NCI-H1092 (cell line): ENCODE measurements around the gene TTYH2.
"Not testable (repeated sequence)": the region's sequence is repeated elsewhere in the genome, so short reads cannot be mapped to it uniquely, and the experiment has no call there.

ENCODE experiments used
- DNase-seq: peaks from one replicate; lab custom pipeline; 2025; lab: John Stamatoyannopoulos, UW

TTYH2 gene

DNA sequence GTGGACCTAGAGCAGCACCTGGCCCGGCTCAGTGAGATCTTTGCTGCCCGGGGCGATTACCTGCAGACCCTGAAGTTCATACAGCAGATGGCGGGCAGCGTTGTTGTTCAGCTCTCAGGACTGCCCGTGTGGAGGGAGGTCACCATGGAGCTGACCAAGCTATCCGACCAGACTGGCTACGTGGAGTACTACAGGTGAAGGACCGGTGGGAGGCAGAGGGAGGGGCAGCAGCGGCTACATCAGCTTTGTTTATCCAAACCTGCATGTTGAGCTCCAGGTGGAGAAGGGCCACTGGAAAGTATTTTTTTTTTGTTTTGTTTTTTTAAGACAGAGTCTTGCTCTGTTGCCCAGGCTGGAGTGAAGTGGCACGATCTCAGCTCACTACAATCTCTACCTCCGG is 23.9 kb downstream of the TTYH2 start:
- no peak for DNase-seq

- DNase-seq: no peak
Observed at GRCh38 chr17:74239172-74239571, 25.8 kb downstream of the TTYH2 start.

GRCh38 chr17:74240618-74241205 is 27.3 kb downstream of the TTYH2 start:
- no peak for DNase-seq

DNA sequence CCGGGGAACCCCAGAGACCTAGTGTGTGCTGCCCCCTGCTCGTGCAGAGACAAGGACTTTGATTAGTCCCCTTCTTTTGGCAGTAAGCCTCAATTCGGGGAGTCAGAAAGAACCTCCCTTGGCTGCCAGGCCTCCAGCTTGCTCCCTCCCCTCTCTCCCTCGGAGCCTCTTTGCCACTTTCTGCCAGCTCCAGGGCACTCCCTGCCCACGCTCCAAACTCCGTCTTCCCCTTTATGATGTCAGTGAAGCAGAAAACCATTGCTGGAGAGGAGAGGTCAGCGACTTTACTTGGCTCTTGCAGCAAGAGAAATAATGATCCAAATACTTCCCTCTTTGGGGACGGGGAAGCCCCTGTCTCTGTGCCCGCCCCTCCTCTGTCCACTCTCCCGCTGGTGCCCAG is 28.1 kb downstream of the TTYH2 start:
- no peak for DNase-seq

DNA sequence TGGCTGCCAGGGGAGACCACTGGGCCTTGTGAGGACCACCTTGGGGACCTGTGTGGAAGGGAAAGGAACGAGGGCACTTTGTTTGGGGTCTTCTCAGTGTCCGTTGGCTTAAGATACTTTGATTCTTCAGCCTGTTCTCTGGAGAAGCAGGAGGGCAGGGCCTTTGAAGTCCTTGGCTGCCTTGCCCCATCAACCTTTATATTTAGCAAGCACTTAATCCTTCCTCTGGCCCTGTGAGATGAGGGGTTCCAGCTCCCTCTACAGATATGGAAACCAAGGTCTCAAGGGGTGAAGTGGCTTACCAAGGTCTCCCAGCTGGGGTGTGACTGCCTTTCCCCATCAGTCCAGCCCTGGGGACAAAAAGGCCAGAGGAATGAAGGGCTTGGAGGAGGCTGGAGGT is 28.5 kb downstream of the TTYH2 start:
- DNase-seq: no peak

GRCh38 chr17:74243013-74243755 is 29.8 kb downstream of the TTYH2 start:
- no peak for DNase-seq

DNA sequence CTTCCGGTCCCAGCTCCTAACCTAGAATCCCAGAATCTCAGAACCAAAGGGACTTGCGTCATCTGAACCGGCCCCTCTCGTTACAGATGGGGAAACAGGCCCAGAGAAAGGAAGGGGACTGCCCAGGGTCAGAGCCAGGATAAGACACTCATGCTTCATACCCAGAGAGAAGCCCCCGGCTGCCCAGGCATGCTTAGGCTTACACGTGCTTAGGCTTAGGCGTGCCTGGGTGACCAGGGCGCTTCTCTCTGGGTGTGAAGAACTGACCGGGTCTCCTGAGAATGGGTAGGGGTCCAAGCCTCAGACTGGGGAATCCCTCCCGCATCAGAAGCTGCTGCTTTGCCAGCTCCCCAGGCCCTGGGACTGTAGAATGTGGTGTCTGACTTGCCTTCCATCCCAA is 30.8 kb downstream of the TTYH2 start:
- DNase-seq: no peak

- no peak for DNase-seq
Observed at GRCh38 chr17:74244548-74244947, 31.2 kb downstream of the TTYH2 start.

- DNase-seq: no peak
Observed at GRCh38 chr17:74245145-74245831, 31.9 kb downstream of the TTYH2 start.

GRCh38 chr17:74245871-74246270 is 32.5 kb downstream of the TTYH2 start:
- no peak for DNase-seq

DNA sequence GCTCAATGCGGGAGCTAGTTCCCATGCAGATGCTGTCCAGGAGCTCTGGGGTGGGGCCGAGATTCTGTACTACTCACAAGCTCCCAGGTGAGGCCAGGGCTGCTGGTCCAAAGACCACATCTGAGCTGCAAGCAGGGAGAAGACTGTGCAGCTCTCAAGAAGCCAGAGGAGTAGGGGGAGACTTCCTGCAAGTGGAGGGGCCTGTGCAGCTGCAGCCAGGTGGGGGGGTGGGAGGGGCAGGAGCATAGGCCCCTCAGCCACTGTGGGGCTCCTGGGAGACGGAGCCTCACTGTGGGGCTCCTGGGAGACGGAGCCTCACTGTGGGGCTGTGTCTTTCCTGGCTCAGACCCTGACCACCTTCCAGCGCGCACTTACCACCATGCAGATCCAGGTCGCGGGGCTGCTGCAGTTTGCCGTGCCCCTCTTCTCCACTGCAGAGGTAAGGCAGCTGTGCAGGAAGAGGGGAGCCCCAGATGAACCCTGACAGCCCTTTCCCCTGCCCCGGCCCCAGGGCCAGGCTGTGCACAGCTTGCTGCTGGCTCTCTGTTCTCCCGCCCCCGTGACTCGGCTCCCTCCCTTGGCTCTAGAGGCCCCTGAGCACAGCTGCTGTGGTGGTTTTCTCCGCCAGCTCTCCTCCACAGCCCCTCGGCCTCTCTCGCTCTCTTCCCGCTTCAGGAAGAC is 36.4 kb downstream of the TTYH2 start:
- DNase-seq: no peak

GRCh38 chr17:74250324-74250995 is 37.1 kb downstream of the TTYH2 start:
- no peak for DNase-seq

- no peak for DNase-seq
Observed at GRCh38 chr17:74251051-74251450, 37.7 kb downstream of the TTYH2 start.

- no peak for DNase-seq
Observed at GRCh38 chr17:74251569-74251968, 38.2 kb downstream of the TTYH2 start.

DNA sequence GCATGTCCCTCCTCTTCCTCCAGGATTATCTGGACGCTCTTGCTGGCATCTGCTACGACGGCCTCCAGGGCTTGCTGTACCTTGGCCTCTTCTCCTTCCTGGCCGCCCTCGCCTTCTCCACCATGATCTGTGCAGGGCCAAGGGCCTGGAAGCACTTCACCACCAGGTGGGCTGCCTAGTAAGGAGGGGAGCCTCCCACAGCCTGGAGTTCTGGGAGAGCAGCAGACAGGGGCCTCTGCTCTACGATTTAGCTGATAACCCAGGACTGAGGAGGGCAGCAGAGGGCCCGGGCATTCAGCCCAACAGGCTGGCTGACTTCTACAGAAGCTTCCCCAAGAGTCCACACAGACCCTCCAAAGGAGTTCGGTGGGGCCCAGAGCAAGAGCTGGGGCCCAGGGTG is 38.8 kb downstream of the TTYH2 start:
- no peak for DNase-seq

- no peak for DNase-seq
Observed at GRCh38 chr17:74253036-74253435, 39.7 kb downstream of the TTYH2 start.

GRCh38 chr17:74257311-74257710 is 43.9 kb downstream of the TTYH2 start:
- no peak for DNase-seq

DNA sequence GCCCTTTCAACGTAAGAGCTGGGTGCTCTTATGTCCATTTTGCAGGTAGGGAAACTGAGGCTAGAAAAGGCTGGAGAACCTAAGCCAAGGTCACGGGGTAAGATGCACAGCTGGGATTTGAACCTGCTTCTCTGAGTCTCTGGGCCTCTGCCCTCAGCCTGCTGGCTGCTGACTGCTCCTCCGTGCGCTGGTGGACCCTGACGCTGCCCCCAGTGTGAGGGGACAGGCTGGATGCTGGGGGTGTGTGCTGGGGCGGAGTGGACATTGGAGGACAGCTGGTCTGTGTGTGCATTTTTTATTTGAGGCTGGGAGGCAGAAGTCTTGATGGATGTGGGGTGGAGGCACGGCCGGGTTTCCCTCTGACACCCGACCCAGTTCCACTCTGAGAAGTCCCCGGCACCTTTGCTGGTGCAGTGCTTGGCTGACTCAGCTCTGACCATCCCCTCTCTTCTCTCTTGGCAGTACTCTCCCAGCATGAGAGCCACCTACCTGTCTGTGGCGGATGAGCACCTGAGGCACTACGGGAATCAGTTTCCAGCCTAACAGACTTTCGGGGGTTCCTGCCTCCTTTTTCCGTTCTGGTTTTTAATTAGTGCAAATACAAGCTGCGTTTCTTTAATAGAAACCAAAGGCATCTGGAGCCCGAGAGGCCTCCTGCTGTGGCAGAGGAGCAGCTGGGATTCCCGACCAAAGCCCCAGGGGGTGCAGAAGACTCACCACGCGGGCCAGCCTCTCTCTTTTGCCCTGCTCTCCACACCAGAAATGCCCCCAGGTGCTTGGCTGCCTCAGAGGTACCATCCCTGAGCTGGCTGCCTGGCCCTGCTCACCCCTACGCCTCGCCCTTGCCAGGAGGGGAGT is 46.5 kb downstream of the TTYH2 start:
- DNase-seq: no peak

DNA sequence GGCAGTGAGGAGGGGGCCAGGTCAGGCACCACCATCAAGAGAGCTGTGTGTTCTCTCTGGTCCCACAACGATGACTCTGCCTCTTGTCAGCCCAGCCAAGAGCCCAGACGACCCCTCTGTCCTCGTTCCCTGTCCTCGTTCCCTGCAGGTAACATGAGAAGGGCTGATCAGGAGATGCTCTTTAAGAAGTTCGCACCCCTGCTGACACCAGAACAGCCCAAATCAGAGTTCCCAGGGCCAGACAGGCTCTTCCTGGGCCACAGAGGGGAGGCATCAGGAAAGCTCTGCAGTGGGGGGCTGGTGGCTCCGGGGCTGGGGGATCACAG is 47.1 kb downstream of the TTYH2 start:
- no peak for DNase-seq

- DNase-seq: no peak
Observed at GRCh38 chr17:74262601-74263000, 49.2 kb downstream of the TTYH2 start.

DNA sequence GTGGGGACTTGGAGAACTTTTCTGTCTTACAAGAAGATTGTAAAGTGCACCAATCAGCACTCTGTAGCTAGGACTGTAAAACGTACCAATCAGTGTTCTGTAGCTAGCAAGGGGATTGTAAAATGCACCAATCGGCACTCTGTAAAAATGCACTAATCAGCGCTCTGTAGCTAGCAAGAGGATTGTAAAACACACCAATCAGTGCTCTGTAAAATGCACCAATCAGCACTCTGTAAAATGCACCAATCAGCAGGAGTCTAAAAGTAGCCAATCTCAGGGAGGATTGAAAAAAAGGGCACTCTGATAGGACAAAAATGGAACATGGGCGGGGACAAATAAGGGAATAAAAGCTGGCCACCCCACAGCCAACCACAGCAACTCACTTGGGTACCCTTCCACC is 53.7 kb downstream of the TTYH2 start:
- not testable (repeated sequence) for DNase-seq
